ENCODE data around the gene OSMR. TPM values are rescaled to one million over a fixed set of nuclear protein-coding genes. Genes with fewer than 3 reads are reported as not detected.

The OSMR gene
- total RNA-seq (2014; rRNA removed; shearing (Covaris generic)) = 39.6 and 47.9 TPM in 2 replicates
- 90.7 and 114 TPM in 2 replicates for polyA plus RNA-seq (2015; cell fraction: cytosol; rRNA removed)
- 60.5 and 62.5 TPM in 2 replicates for polyA plus RNA-seq (2015; cell fraction: nucleus; rRNA removed)

GRCh38 chr5:38845526-38846378, at the start of gene OSMR:
TSS of gene OSMR (plus strand) at chr5:38846012. CDS start at chr5:38869045, 23,033 bp downstream.
- peak; percentile 94 for DNase-seq (ENCODE audit: low read depth, low spot score)
- in situ Hi-C loops (cut with HindIII; ENCODE audit: low pct_unique_long_range_greater_than_20kb, low sequenced_read_pairs) = no loop called here

- DNase-seq (ENCODE audit: low read depth, low spot score) = no peak
- in situ Hi-C loops (cut with HindIII; ENCODE audit: low pct_unique_long_range_greater_than_20kb, low sequenced_read_pairs) = no loop called here
Measured at GRCh38 chr5:38796742-38797108, 49.1 kb upstream of the OSMR start.

GRCh38 chr5:38797838-38798237, 48.0 kb upstream of the OSMR start:
- in situ Hi-C loops (cut with HindIII; ENCODE audit: low pct_unique_long_range_greater_than_20kb, low sequenced_read_pairs) = no loop called here
- no peak for DNase-seq (ENCODE audit: low read depth, low spot score)

GRCh38 chr5:38799556-38800377, 46.0 kb upstream of the OSMR start:
- in situ Hi-C loops (cut with HindIII; ENCODE audit: low pct_unique_long_range_greater_than_20kb, low sequenced_read_pairs) = no loop called here
- DNase-seq (ENCODE audit: low read depth, low spot score) = no peak

- DNase-seq (ENCODE audit: low read depth, low spot score) = no peak
- in situ Hi-C loops (cut with HindIII; ENCODE audit: low pct_unique_long_range_greater_than_20kb, low sequenced_read_pairs) = no loop called here
Measured at GRCh38 chr5:38800515-38800914, 45.3 kb upstream of the OSMR start.

- in situ Hi-C loops (cut with HindIII; ENCODE audit: low pct_unique_long_range_greater_than_20kb, low sequenced_read_pairs) = no loop called here
- no peak for DNase-seq (ENCODE audit: low read depth, low spot score)
Measured at GRCh38 chr5:38802125-38802524, 43.7 kb upstream of the OSMR start.

GRCh38 chr5:38803246-38803645, 42.6 kb upstream of the OSMR start:
- DNase-seq (ENCODE audit: low read depth, low spot score) = no peak
- in situ Hi-C loops (cut with HindIII; ENCODE audit: low pct_unique_long_range_greater_than_20kb, low sequenced_read_pairs) = no loop called here

GRCh38 chr5:38806775-38807258, 39.0 kb upstream of the OSMR start:
- in situ Hi-C loops (cut with HindIII; ENCODE audit: low pct_unique_long_range_greater_than_20kb, low sequenced_read_pairs) = no loop called here
- peak; percentile 61 for DNase-seq (ENCODE audit: low read depth, low spot score)

- no peak for DNase-seq (ENCODE audit: low read depth, low spot score)
- in situ Hi-C loops (cut with HindIII; ENCODE audit: low pct_unique_long_range_greater_than_20kb, low sequenced_read_pairs) = no loop called here
Measured at GRCh38 chr5:38807570-38808483, 38.0 kb upstream of the OSMR start.

- in situ Hi-C loops (cut with HindIII; ENCODE audit: low pct_unique_long_range_greater_than_20kb, low sequenced_read_pairs) = no loop called here
Measured at GRCh38 chr5:38808666-38809343, 37.0 kb upstream of the OSMR start.

GRCh38 chr5:38809388-38810359, 36.1 kb upstream of the OSMR start:
- DNase-seq (ENCODE audit: low read depth, low spot score) = peak; percentile 89
- in situ Hi-C loops (cut with HindIII; ENCODE audit: low pct_unique_long_range_greater_than_20kb, low sequenced_read_pairs) = no loop called here

More at GRCh38 chr5:38808666-38809343, 37.0 kb upstream of the OSMR start:
- DNase-seq (ENCODE audit: low read depth, low spot score) = no peak

- in situ Hi-C loops (cut with HindIII; ENCODE audit: low pct_unique_long_range_greater_than_20kb, low sequenced_read_pairs) = no loop called here
- DNase-seq (ENCODE audit: low read depth, low spot score) = no peak
Measured at GRCh38 chr5:38814879-38815278, 30.9 kb upstream of the OSMR start.

GRCh38 chr5:38816083-38817030, 29.5 kb upstream of the OSMR start:
- in situ Hi-C loops (cut with HindIII; ENCODE audit: low pct_unique_long_range_greater_than_20kb, low sequenced_read_pairs) = no loop called here
- DNase-seq (ENCODE audit: low read depth, low spot score) = no peak

- in situ Hi-C loops (cut with HindIII; ENCODE audit: low pct_unique_long_range_greater_than_20kb, low sequenced_read_pairs) = no loop called here
- no peak for DNase-seq (ENCODE audit: low read depth, low spot score)
Measured at GRCh38 chr5:38821679-38822078, 24.1 kb upstream of the OSMR start.

GRCh38 chr5:38823503-38823902, 22.3 kb upstream of the OSMR start:
- in situ Hi-C loops (cut with HindIII; ENCODE audit: low pct_unique_long_range_greater_than_20kb, low sequenced_read_pairs) = no loop called here
- DNase-seq (ENCODE audit: low read depth, low spot score) = no peak

Data from SK-MEL-5 (cell line).